ENCODE results near the gene ZNF444. TPM values are rescaled to one million over a fixed set of nuclear protein-coding genes. Genes with fewer than 3 reads are reported as not detected.

ZNF444 gene
- total and polyA plus RNA-seq, 2 of the 8 experiments (the other 6 are each of a cell fraction or from before 2014, with no cell fraction given) = 49.5 to 54.5 TPM

DNA sequence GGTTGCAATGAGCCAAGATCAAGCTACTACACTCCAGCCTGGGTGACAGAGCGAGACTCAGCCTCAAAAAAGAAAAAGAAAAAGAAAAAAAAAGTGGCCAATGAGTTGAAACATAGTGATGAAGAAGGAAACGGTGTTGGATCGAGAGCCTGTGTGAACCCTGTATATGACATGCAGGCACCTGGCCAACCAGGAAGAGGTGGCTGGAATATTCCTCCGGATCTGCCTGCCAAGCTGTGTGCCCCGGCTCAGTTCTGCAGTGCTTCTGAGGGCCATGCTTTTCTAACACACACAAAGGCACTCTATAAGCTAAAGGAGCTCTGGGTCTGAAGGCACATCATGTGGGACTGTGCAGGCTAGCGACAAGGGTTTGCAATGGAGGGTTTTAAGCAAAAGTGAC is 3.7 kb upstream of the ZNF444 start:
- POLR2A ChIA-PET (ENCODE audit: partially characterized antibody) = interaction anchor here (1.1 to 3.0 kb wide), 4 partner anchors 9 to 56 kb away, joined by 3 to 8 read pairs (median 5); no protein-coding TSS in a partner anchor
- peak overlapping the region; percentile 25 for H4K91ac ChIP-seq (replicated peaks; ENCODE audit: insufficient read length, low read length)
- H4K8ac ChIP-seq (ENCODE audit: extremely low read depth, insufficient read depth, low read length) = no peak overlapping the region
- H2BK20ac ChIP-seq (ENCODE audit: low read length) = peak overlapping the region; percentile 97; the same call in 1 of the 2 replicates
- no peak overlapping the region for H4K5ac ChIP-seq (ENCODE audit: insufficient read length, low read depth, low read length)
- H3K9me3 ChIP-seq (ENCODE audit: insufficient read depth in 2 of 2, low read depth in 1 of 2, low read length in 1 of 2) = no peaks in the 10 kb centered on the region
- no peak overlapping the region; a peak in 1 of 7 replicates for H3K9ac ChIP-seq (replicated peaks in 1 of 4; ENCODE audit: extremely low read depth in 1 of 4, low read depth in 3 of 4, low read length in 3 of 4)
- H3K4me3 ChIP-seq (ENCODE audit: extremely low read depth in 1 of 4, insufficient read depth in 2 of 4, low read depth in 3 of 4, low read length in 4 of 4) = no peak overlapping the region
- 89% methylated on average over 6 of the region's 6 CpGs; no CpG with 5 or more reads in 1 of the 2 experiments for WGBS, 2 experiments (ENCODE audit: extremely low coverage in 1 of 2, insufficient coverage in 1 of 2, insufficient read length in 1 of 2, insufficient replicate concordance in 2 of 2, low coverage in 1 of 2, low lambda C conversion rate in 2 of 2, missing lambda C conversion rate in 1 of 2)
- FAIRE-seq (no peak), DNase-seq (ENCODE audit: low read depth in 1 of 2, low spot score in 2 of 2) (no peak)
- H3K4ac ChIP-seq (replicated peaks; ENCODE audit: insufficient read length, low read depth, low read length) = peak overlapping the region; percentile 40
- no peak for TF ChIP-seq RBBP5 (IDR thresholded peaks at IDR 0.05; ENCODE audit: borderline replicate concordance, low read depth, low read length)
- peaks cover 7 to 20% (median 9%) of the 10 kb centered on the region in 4 experiments for H3K4me1 ChIP-seq (replicated peaks in 1 of 4; ENCODE audit: control insufficient read depth in 3 of 4, insufficient read depth in 4 of 4, low read length in 3 of 4)
- H2AK5ac ChIP-seq (ENCODE audit: low read depth, low read length) = 0 out of 2 replicates have a peak overlapping the region, but pooled peaks have one; percentile 39
- H3K27ac ChIP-seq (ENCODE audit: low read depth, low read length) = no peak overlapping the region
- H3K23me2 ChIP-seq (ENCODE audit: low read depth, low read length) = peaks cover 10% of the 10 kb centered on the region
- peak overlapping the region in 1 of 2 experiments; percentile 1; a peak in 3 of 4 replicates for H3K4me2 ChIP-seq (ENCODE audit: insufficient read depth in 1 of 2, low read depth in 2 of 2, low read length in 2 of 2)
- no peak overlapping the region for H3K56ac ChIP-seq (replicated peaks; ENCODE audit: insufficient read length, low read depth, low read length)
- H3K36me3 ChIP-seq (ENCODE audit: control insufficient read depth in 2 of 4, insufficient read depth in 4 of 4, low read length in 3 of 4) = no peaks in the 10 kb centered on the region
- H3K14ac ChIP-seq (ENCODE audit: insufficient read length) = no peak overlapping the region
- peak overlapping the region; percentile 68; the same call in 1 of the 2 replicates for H2BK12ac ChIP-seq (ENCODE audit: low read depth, low read length)
- H3K79me2 ChIP-seq (ENCODE audit: control insufficient read depth in 1 of 2, insufficient read depth in 2 of 2, low read length in 2 of 2) = peaks cover 0 to 8% of the 10 kb centered on the region in 2 experiments; a peak in 2 of 4 replicates
- H2BK5ac ChIP-seq (ENCODE audit: low read depth, low read length) = peak overlapping the region; percentile 44; the same call in 1 of the 2 replicates
- H4K20me1 ChIP-seq (replicated peaks in 1 of 2; ENCODE audit: control insufficient read depth in 1 of 2, insufficient read depth in 2 of 2, low read length in 2 of 2) = no peaks in the 10 kb centered on the region
- H3K18ac ChIP-seq (ENCODE audit: extremely low read depth, low read length) = no peak overlapping the region; the same call in 1 of the 2 replicates
- no peak overlapping the region for H2BK120ac ChIP-seq (replicated peaks; ENCODE audit: low read depth, low read length)
- H3K23ac ChIP-seq (ENCODE audit: insufficient read length) = no peak overlapping the region
- H3K79me1 ChIP-seq (ENCODE audit: low read depth, low read length) = peaks cover under 1% of the 10 kb centered on the region; the same call in 1 of the 2 replicates
- H2BK15ac ChIP-seq (ENCODE audit: low read length) = no peak overlapping the region
- CTCF ChIA-PET (ENCODE audit: partially characterized antibody) = interaction anchor here (1.1 to 7.1 kb wide), 9 partner anchors 13 to 60 kb away, joined by 3 to 35 read pairs (median 4); no protein-coding TSS in a partner anchor
- H2AFZ ChIP-seq (ENCODE audit: low read length) = no peak overlapping the region
- H3K27me3 ChIP-seq (replicated peaks in 1 of 4; ENCODE audit: control insufficient read depth in 3 of 4, extremely low read depth in 1 of 4, insufficient read depth in 3 of 4, low read length in 3 of 4) = no peaks in the 10 kb centered on the region

Data from H1 (cell line).